ENCODE data around the gene GADD45B.

GRCh38 chr19:2453431-2454025 lies 22.4 kb upstream of the GADD45B start:
- TF ChIP-seq POLR2A (IDR thresholded peaks at IDR 0.05; ENCODE audit: low read length) (no peak), GATA1 (IDR thresholded peaks at IDR 0.05; ENCODE audit: low read depth, low read length) (no peak)
